GM15510 (cell line): Measurements from ENCODE around the gene TGFBR2.

Experiments used
- POLR2A ChIP-seq: IDR thresholded peaks from 3 replicates; pipeline ENCODE4 v1.6.1; 2011; ENCODE audit warnings: borderline replicate concordance; ENCODE audit not compliant: insufficient read length; ENCODE audit errors: extremely low read depth

Gene TGFBR2

GRCh38 chr3:30649572-30650318, 43.3 kb downstream of the TGFBR2 start:
- no peak for TF ChIP-seq POLR2A

GRCh38 chr3:30650348-30650995, 44.1 kb downstream of the TGFBR2 start:
- TF ChIP-seq POLR2A = no peak

GRCh38 chr3:30654269-30654668, 47.9 kb downstream of the TGFBR2 start:
- TF ChIP-seq POLR2A = no peak

- no peak for TF ChIP-seq POLR2A
These were observed 48.9 kb downstream of the TGFBR2 start for GRCh38 chr3:30655187-30655812.

- TF ChIP-seq POLR2A = no peak
These were observed 50.3 kb downstream of the TGFBR2 start for GRCh38 chr3:30656624-30657141.

GRCh38 chr3:30657914-30658313, 51.5 kb downstream of the TGFBR2 start:
- TF ChIP-seq POLR2A = no peak

- no peak for TF ChIP-seq POLR2A
These were observed 52.1 kb downstream of the TGFBR2 start for GRCh38 chr3:30658328-30659052.

GRCh38 chr3:30659270-30660130, 53.1 kb downstream of the TGFBR2 start:
- TF ChIP-seq POLR2A = no peak

GRCh38 chr3:30660136-30660535, 53.7 kb downstream of the TGFBR2 start:
- TF ChIP-seq POLR2A = no peak

- TF ChIP-seq POLR2A = no peak
These were observed 54.3 kb downstream of the TGFBR2 start for GRCh38 chr3:30660656-30661055.

- TF ChIP-seq POLR2A = no peak
These were observed 54.9 kb downstream of the TGFBR2 start for GRCh38 chr3:30661098-30661873.

GRCh38 chr3:30662836-30663235, 56.4 kb downstream of the TGFBR2 start:
- TF ChIP-seq POLR2A = no peak

GRCh38 chr3:30663533-30664241, 57.3 kb downstream of the TGFBR2 start:
- no peak for TF ChIP-seq POLR2A

GRCh38 chr3:30664459-30664858, 58.1 kb downstream of the TGFBR2 start:
- no peak for TF ChIP-seq POLR2A
